GM12892 (cell line): Measurements from ENCODE around the gene IGDCC3.

ENCODE experiments used
- POLR2A ChIP-seq: IDR thresholded peaks from 2 replicates; pipeline ENCODE4 v1.6.1; 2011; ENCODE audit warnings: low read depth, low read length, control low read depth
- POLR2AphosphoS5 ChIP-seq: IDR thresholded peaks from 2 replicates; pipeline ENCODE4 v1.6.1; 2011; ENCODE audit warnings: low read depth, low read length, control low read depth
- TAF1 ChIP-seq: IDR thresholded peaks from 2 replicates; pipeline ENCODE4 v1.6.1; 2011; ENCODE audit warnings: low read depth, mild to moderate bottlenecking, control low read depth, low read length, borderline replicate concordance

- no peak for TF ChIP-seq POLR2A
- TF ChIP-seq POLR2AphosphoS5 = no peak
- TF ChIP-seq TAF1 = no peak
Measured at GRCh38 chr15:65311760-65312159, 66.0 kb downstream of the IGDCC3 start.
